Astrocyte of the spinal cord (primary cell): ENCODE results near the gene APBB1IP.
"Not testable (repeated sequence)": the region's sequence is repeated elsewhere in the genome, so short reads cannot be mapped to it uniquely, and the experiment has no call there.

Experiments
- DNase-seq: peaks from one replicate; pipeline ENCODE4 v3.0.0; 2011; ENCODE audit warnings: low read depth, low spot score
- H3K4me3 ChIP-seq: 2 replicates; pipeline ENCODE4 v1.5.1; 2011; ENCODE audit warnings: low read depth, mild to moderate bottlenecking, low read length, moderate library complexity
- CTCF ChIP-seq: IDR thresholded peaks from 2 replicates; pipeline ENCODE4 v1.5.1; 2012; ENCODE audit warnings: low read depth, mild to moderate bottlenecking, low read length, inconsistent platforms
- in situ Hi-C: cut with HindIII; loops from 2 replicates; pipeline ENCODE4 v1.10.0; 2017; ENCODE audit warnings: low sequenced_read_pairs

Gene APBB1IP

DNA sequence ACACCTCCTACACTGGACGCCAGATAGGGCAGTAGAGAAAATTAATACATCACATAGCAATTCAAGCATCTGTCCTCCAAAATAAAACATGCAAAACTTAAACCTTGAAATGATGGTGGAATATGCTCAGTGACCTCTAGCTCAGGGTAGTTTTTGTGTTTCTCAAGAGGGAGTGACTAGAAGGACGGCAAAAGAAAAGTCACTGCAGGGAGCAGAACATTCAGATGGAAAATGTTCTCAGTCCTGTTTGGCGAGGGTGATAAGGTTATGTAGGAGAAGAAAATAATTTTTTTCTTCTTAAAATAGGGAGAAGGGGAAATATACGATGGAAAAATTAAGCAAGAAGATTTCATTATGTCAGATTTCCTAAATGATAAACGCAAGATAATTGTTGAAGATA, 50.9 kb downstream of the APBB1IP start:
- no peak for TF ChIP-seq CTCF
- in situ Hi-C loops, result no loop called here
- DNase-seq, result no peak
- H3K4me3 ChIP-seq, result no peak overlapping the region

DNA sequence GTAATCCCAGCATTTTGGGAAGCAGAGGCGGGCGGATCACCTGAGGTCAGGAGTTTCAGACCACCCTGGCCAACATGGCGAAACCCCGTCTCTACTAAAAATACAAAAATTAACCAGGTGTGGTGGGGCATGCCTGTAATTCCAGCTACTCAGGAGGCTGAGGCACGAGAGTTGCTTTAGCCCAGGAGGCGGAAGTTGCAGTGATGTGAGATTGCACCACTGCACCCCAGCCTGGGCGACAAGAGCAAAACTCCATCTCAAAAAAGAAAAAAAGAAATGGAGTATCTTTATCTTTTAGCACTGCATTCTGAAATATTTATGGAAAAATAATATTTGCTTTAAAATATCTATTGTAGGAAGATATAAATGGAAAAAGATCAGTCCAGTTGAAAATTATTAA, 52.2 kb downstream of the APBB1IP start:
- in situ Hi-C loops, H3K4me3 ChIP-seq, DNase-seq: not testable (repeated sequence)

DNA sequence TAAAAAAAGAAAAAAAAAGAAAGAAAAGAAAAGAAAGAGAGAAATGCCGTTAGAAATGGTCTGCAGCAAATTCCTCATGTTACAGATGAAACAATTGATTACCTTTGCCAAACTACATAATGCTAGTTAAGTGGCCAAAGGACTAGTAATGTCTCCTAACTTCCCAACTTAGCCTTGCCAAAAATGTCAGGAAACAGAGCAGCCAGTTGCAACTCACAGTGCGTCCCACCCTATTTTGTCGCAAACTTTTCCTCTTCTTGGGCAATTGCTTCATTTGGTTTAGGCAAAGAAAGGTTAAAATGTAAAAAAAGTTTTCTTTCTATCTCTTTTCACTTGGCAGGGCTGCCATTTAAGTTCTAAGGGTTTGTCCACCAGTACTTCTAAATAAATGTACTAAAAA, 53.1 kb downstream of the APBB1IP start:
- in situ Hi-C loops, result no loop called here
- TF ChIP-seq CTCF, result no peak
- no peak overlapping the region for H3K4me3 ChIP-seq
- no peak for DNase-seq

- no peak for DNase-seq
- in situ Hi-C loops, result no loop called here
- no peak for TF ChIP-seq CTCF
- H3K4me3 ChIP-seq, result no peak overlapping the region
These were observed 53.8 kb downstream of the APBB1IP start for GRCh38 chr10:26491934-26492333.

DNA sequence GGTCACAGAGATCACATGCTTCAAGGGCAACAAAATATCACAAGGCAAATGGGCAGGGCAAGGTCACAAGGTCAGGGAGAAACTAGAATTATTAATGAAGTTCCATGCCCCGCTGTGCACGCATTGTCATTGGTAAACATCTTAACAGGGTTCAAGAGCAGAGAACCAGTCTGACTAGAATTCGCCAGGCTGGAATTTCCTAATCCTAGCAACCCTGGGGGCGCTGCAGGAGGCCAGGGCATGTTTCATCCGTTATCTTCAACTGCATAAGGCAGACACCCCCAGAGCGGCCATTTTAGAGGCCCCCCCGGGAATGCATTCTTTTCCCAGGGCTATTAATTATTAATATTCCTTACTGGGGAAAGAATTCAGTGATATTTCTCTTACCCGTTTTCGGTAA, 54.6 kb downstream of the APBB1IP start:
- in situ Hi-C loops, H3K4me3 ChIP-seq, DNase-seq: not testable (repeated sequence)

DNA sequence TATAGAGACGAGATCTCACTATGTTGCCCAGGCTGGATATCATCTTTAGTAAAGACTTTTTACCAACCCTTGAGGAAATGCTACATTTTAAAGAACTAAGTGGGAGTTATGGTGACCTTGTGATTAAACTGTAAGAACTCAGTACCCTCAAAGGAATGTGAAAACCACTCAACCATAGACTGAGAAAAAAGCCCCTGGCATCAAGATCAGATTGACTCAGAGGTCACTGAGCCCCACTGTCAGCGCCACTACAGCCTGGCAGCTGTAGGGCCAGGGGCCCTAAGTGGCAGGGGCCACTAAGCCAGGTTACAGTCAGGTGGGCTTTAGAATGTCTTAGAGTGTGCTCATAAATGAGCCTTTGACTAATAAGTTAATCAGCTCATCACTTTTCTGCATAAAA, 55.9 kb downstream of the APBB1IP start:
- TF ChIP-seq CTCF, result no peak
- no peak for DNase-seq
- H3K4me3 ChIP-seq, result no peak overlapping the region
- in situ Hi-C loops, result no loop called here

GRCh38 chr10:26499426-26499825, 61.3 kb downstream of the APBB1IP start:
- no peak for DNase-seq
- H3K4me3 ChIP-seq, result no peak overlapping the region
- no peak for TF ChIP-seq CTCF
- in situ Hi-C loops, result no loop called here

GRCh38 chr10:26502986-26503385, 64.8 kb downstream of the APBB1IP start:
- DNase-seq, result no peak
- no peak overlapping the region for H3K4me3 ChIP-seq
- no peak for TF ChIP-seq CTCF
- in situ Hi-C loops, result no loop called here
